Germinal center (tissue), 1 donor: ENCODE data around the gene TTC12.

Source experiments
- DNase-seq: peaks from one replicate; pipeline ENCODE4 v3.0.0; 2012; ENCODE audit warnings: mixed read lengths, low spot score

The TTC12 gene

GRCh38 chr11:113331441-113331840 lies 17.1 kb downstream of the TTC12 start:
- no peak for DNase-seq

- no peak for DNase-seq
Measured at GRCh38 chr11:113332023-113332422, 17.6 kb downstream of the TTC12 start.

GRCh38 chr11:113332638-113333329 lies 18.4 kb downstream of the TTC12 start:
- DNase-seq: no peak

- DNase-seq: no peak
Measured at GRCh38 chr11:113334183-113334582, 19.8 kb downstream of the TTC12 start.

GRCh38 chr11:113338730-113339129 lies 24.3 kb downstream of the TTC12 start:
- no peak for DNase-seq

GRCh38 chr11:113339929-113340589 lies 25.7 kb downstream of the TTC12 start:
- no peak for DNase-seq

- no peak for DNase-seq
Measured at GRCh38 chr11:113341388-113342165, 27.2 kb downstream of the TTC12 start.

GRCh38 chr11:113345978-113346377 lies 31.6 kb downstream of the TTC12 start:
- DNase-seq: no peak

GRCh38 chr11:113349528-113349927 lies 35.1 kb downstream of the TTC12 start:
- no peak for DNase-seq

GRCh38 chr11:113350336-113351067 lies 36.1 kb downstream of the TTC12 start:
- no peak for DNase-seq

- no peak for DNase-seq
Measured at GRCh38 chr11:113351068-113351450, 36.7 kb downstream of the TTC12 start.

GRCh38 chr11:113351480-113351879 lies 37.1 kb downstream of the TTC12 start:
- no peak for DNase-seq

- no peak for DNase-seq
Measured at GRCh38 chr11:113356203-113356602, 41.8 kb downstream of the TTC12 start.

GRCh38 chr11:113363406-113363805 lies 49.0 kb downstream of the TTC12 start:
- DNase-seq: no peak

GRCh38 chr11:113363996-113364641 lies 49.7 kb downstream of the TTC12 start:
- no peak for DNase-seq

- no peak for DNase-seq
Measured at GRCh38 chr11:113365895-113366294, 51.5 kb downstream of the TTC12 start.

GRCh38 chr11:113369411-113369810 lies 55.0 kb downstream of the TTC12 start:
- no peak for DNase-seq

- no peak for DNase-seq
Measured at GRCh38 chr11:113370634-113371033, 56.3 kb downstream of the TTC12 start.

- DNase-seq: no peak
Measured at GRCh38 chr11:113372309-113372708, 57.9 kb downstream of the TTC12 start.

GRCh38 chr11:113373306-113373705 lies 58.9 kb downstream of the TTC12 start:
- DNase-seq: no peak

GRCh38 chr11:113373981-113374560 lies 59.7 kb downstream of the TTC12 start:
- no peak for DNase-seq
